HEK293T (cell line): ENCODE data around the gene SYNCRIP.
A peak's percentile ranks its signal among the peaks of the same experiment; 100 is the strongest.

ENCODE experiments used
- CTCF ChIA-PET: fragments of 350-600 bp; formaldehyde crosslinking; extraction: SDS; loops from one replicate; lab custom pipeline; 2021; ENCODE audit warnings: antibody characterized with exemption, inconsistent platforms; lab: Yijun Ruan, JAX
- POLR2A ChIA-PET: fragments of 350-600 bp; formaldehyde crosslinking; extraction: SDS; loops from one replicate; lab custom pipeline; 2020; ENCODE audit warnings: antibody characterized with exemption, inconsistent platforms; lab: Yijun Ruan, JAX
- DNase-seq: peaks from one replicate; pipeline ENCODE4 v3.0.0; 2012; ENCODE audit warnings: mixed read lengths; ENCODE audit errors: extremely low spot score
- ARNT ChIP-seq: fragments of 450-650 bp; IDR thresholded peaks from 2 replicates; pipeline ENCODE4 v1.6.1; 2017; ENCODE audit warnings: mild to moderate bottlenecking
- BHLHE40 ChIP-seq: fragments of 450-650 bp; IDR thresholded peaks from 2 replicates; pipeline ENCODE4 v1.6.1; 2016; ENCODE audit warnings: mild to moderate bottlenecking, moderate library complexity, borderline replicate concordance
- CTBP1 ChIP-seq: fragments of 450-650 bp; IDR thresholded peaks from 2 replicates; pipeline ENCODE4 v1.6.1; 2016; ENCODE audit warnings: borderline replicate concordance
- ELF4 ChIP-seq: fragments of 450-650 bp; IDR thresholded peaks from 2 replicates; pipeline ENCODE4 v1.6.1; 2017; ENCODE audit warnings: antibody characterized with exemption
- FOXA1 ChIP-seq: fragments of 450-650 bp; IDR thresholded peaks from 2 replicates; pipeline ENCODE4 v1.6.1; 2016; ENCODE audit warnings: mild to moderate bottlenecking
- FOXK2 ChIP-seq: fragments of 450-650 bp; IDR thresholded peaks from 2 replicates; pipeline ENCODE4 v1.6.1; 2016; ENCODE audit warnings: mild to moderate bottlenecking
- FOXM1 ChIP-seq: fragments of 450-650 bp; IDR thresholded peaks from 2 replicates; pipeline ENCODE4 v1.6.1; 2017; ENCODE audit warnings: mild to moderate bottlenecking, borderline replicate concordance
- HDGF ChIP-seq: fragments of 450-650 bp; IDR thresholded peaks from 2 replicates; pipeline ENCODE4 v1.6.1; 2017; ENCODE audit warnings: antibody characterized with exemption, borderline replicate concordance
- L3MBTL2 ChIP-seq: fragments of 450-650 bp; conservative IDR thresholded peaks from 2 replicates; pipeline ENCODE4 v1.6.1; 2016; ENCODE audit warnings: mild to moderate bottlenecking
- LEF1 ChIP-seq: fragments of 450-650 bp; IDR thresholded peaks from 2 replicates; pipeline ENCODE4 v1.6.1; 2017; ENCODE audit warnings: mild to moderate bottlenecking, borderline replicate concordance
- NFRKB ChIP-seq: fragments of 450-650 bp; IDR thresholded peaks from 2 replicates; pipeline ENCODE4 v1.6.1; 2016; ENCODE audit warnings: mild to moderate bottlenecking, moderate library complexity
- PKNOX1 ChIP-seq: fragments of 450-650 bp; IDR thresholded peaks from 2 replicates; pipeline ENCODE4 v1.6.1; 2016
- SP1 ChIP-seq: fragments of 450-650 bp; IDR thresholded peaks from 2 replicates; pipeline ENCODE4 v1.6.1; 2017
- SUZ12 ChIP-seq: fragments of 450-650 bp; IDR thresholded peaks from 2 replicates; pipeline ENCODE4 v1.6.1; 2016; ENCODE audit warnings: mild to moderate bottlenecking
- TARDBP ChIP-seq: fragments of 450-650 bp; IDR thresholded peaks from 2 replicates; pipeline ENCODE4 v1.6.1; 2016
- ZNF384 ChIP-seq: fragments of 450-650 bp; IDR thresholded peaks from 2 replicates; pipeline ENCODE4 v1.6.1; 2016

Gene SYNCRIP

GRCh38 chr6:85677234-85677956 lies 34.7 kb upstream of the SYNCRIP start:
- ChIA-PET CTCF (interaction anchor here (0.6 to 1.9 kb wide), 3 partner anchors 36 to 1257 kb away, joined by 3 to 11 read pairs (median 3); partner anchors contain the start of gene SYNCRIP), POLR2A (interaction anchor here (1.0 to 5.8 kb wide), 25 partner anchors 7 to 317 kb away, joined by 3 to 158 read pairs (median 5); partner anchors contain the start of genes NT5E, SNX14 and SYNCRIP)
- no peak for DNase-seq
- TF ChIP-seq LEF1 (no peak), PKNOX1 (no peak), CTBP1 (no peak), BHLHE40 (no peak), ZNF384 (peak; percentile 18; the same call in 1 of the 2 replicates), ELF4 (no peak)

- TF ChIP-seq BHLHE40: no peak
- DNase-seq: no peak
- POLR2A ChIA-PET: interaction anchor here (0.8 to 5.8 kb wide), 4 partner anchors 11 to 83 kb away, joined by 3 to 158 read pairs (median 8); partner anchors contain the start of genes SNX14 and SYNCRIP
- CTCF ChIA-PET: no interaction called here
Observed at GRCh38 chr6:85676086-85676729, 33.5 kb upstream of the SYNCRIP start.

GRCh38 chr6:85675030-85675819 lies 32.5 kb upstream of the SYNCRIP start:
- TF ChIP-seq BHLHE40 (no peak), TARDBP (no peak), NFRKB (no peak), FOXK2 (no peak), L3MBTL2 (no peak), HDGF (no peak), FOXM1 (no peak), FOXA1 (no peak), ELF4 (no peak), LEF1 (no peak), ZNF384 (no peak)
- ChIA-PET CTCF (no interaction called here), POLR2A (interaction anchor here (1.1 to 5.8 kb wide), 6 partner anchors 10 to 82 kb away, joined by 3 to 158 read pairs (median 5); partner anchors contain the start of genes SNX14 and SYNCRIP)
- no peak for DNase-seq

GRCh38 chr6:85674604-85675003 lies 31.9 kb upstream of the SYNCRIP start:
- ChIA-PET POLR2A (interaction anchor here (1.1 to 5.8 kb wide), 5 partner anchors 15 to 82 kb away, joined by 3 to 158 read pairs (median 5); partner anchors contain the start of genes SNX14 and SYNCRIP), CTCF (no interaction called here)
- no peak for TF ChIP-seq ARNT
- TF ChIP-seq FOXM1: no peak
- TF ChIP-seq ELF4: no peak
- no peak for TF ChIP-seq SUZ12
- no peak for TF ChIP-seq CTBP1
- TF ChIP-seq BHLHE40: no peak
- TF ChIP-seq HDGF: no peak
- no peak for TF ChIP-seq PKNOX1
- TF ChIP-seq LEF1: no peak
- no peak for TF ChIP-seq L3MBTL2
- TF ChIP-seq ZNF384: no peak
- TF ChIP-seq SP1: no peak
- TF ChIP-seq FOXA1: no peak
- TF ChIP-seq FOXK2: no peak
- TF ChIP-seq TARDBP: no peak
- TF ChIP-seq NFRKB: no peak
- DNase-seq: no peak

- POLR2A ChIA-PET: interaction anchor here (2.6 kb wide), 1 partner anchor 31 kb away, joined by 14 read pairs; the partner anchor contains the start of gene SYNCRIP
- DNase-seq: no peak
Observed at GRCh38 chr6:85673198-85674139, 30.8 kb upstream of the SYNCRIP start.

More at GRCh38 chr6:85673198-85674139, 30.8 kb upstream of the SYNCRIP start:
- CTCF ChIA-PET: interaction anchor here (1.4 kb wide), 1 partner anchor 14 kb away, joined by 3 read pairs; no protein-coding TSS in a partner anchor
- no peak for TF ChIP-seq ARNT
- peak; percentile 17; the same call in 1 of the 2 replicates for TF ChIP-seq ZNF384
